Thyroid gland (tissue), 4 donors: Measurements from ENCODE around the gene IVD.
A peak's percentile ranks its signal among the peaks of the same experiment; 100 is the strongest.

ENCODE experiments used
- POLR2A ChIP-seq, 2 donors: fragments of 450-650 bp; IDR thresholded peaks; one replicate each; pipeline ENCODE4 v1.6.1; 2017; ENCODE audit warnings: antibody characterized with exemption in 2 of 2, mild to moderate bottlenecking in 2 of 2, moderate library complexity in 1 of 2
- TF ChIP-seq, protein P1 (sequence below), 6 experiments: fragments of 200-600 bp in 3 of 6; fragments of 450-650 bp in 3 of 6; sonication (generic) in 3 of 6; IDR thresholded peaks; one replicate each; pipeline ENCODE4 v1.5.1; 2016 to 2019; ENCODE audit warnings: antibody characterized with exemption in 6 of 6, mild to moderate bottlenecking in 2 of 6, inconsistent platforms in 1 of 6, moderate library complexity in 1 of 6

DNA sequence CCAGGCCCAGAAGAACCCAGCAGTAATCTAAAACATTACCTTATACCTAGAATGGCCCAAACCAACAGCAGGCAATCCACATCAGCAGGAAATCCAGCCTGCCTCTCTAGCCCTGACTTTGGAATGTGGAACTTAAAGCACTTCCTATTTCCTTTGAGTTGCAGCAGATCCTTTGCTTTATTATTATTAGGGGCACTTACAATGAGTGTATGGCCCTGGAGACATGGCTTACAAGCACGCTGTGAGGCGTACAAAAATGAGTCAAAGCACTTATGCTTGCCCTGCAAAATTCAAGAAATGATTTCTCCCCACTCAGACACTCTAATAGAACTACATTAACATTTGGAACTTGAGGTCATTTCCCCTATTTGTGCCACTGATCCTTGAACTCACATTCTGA is 32.6 kb upstream of the IVD start:
- TF ChIP-seq POLR2A (IDR thresholded peaks at IDR 0.05) = peak in 1 of 2 donors; percentile 41
- TF ChIP-seq, protein P1, sequence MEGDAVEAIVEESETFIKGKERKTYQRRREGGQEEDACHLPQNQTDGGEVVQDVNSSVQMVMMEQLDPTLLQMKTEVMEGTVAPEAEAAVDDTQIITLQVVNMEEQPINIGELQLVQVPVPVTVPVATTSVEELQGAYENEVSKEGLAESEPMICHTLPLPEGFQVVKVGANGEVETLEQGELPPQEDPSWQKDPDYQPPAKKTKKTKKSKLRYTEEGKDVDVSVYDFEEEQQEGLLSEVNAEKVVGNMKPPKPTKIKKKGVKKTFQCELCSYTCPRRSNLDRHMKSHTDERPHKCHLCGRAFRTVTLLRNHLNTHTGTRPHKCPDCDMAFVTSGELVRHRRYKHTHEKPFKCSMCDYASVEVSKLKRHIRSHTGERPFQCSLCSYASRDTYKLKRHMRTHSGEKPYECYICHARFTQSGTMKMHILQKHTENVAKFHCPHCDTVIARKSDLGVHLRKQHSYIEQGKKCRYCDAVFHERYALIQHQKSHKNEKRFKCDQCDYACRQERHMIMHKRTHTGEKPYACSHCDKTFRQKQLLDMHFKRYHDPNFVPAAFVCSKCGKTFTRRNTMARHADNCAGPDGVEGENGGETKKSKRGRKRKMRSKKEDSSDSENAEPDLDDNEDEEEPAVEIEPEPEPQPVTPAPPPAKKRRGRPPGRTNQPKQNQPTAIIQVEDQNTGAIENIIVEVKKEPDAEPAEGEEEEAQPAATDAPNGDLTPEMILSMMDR (IDR thresholded peaks at IDR 0.05) = no peak
